Measurements from ENCODE around the gene BID. TPM values are rescaled to one million over a fixed set of nuclear protein-coding genes. Genes with fewer than 3 reads are reported as not detected.
"Not testable (repeated sequence)": the region's sequence is repeated elsewhere in the genome, so short reads cannot be mapped to it uniquely, and the experiment has no call there.

Gene BID
- total RNA-seq, 1 experiment from 2014 or later = 76.3 TPM

DNA sequence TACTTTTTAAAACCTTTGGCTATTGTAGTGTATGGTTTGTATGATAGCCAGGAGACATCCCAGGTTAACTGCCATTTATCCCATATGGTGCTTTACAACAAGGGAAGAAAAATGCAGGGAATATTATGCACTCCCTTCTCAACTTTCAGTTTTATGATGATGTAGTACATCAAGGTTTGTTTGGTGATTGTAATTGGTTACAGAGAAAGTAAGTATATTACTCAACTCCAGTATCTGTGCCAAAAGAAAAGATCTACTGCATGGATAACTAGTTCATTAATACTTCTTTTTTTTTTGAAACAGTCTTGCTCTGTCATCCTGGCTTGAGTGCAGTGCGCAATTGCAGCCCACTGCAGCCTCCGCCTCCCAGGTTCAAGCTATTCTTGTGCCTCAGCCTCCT, 70.5 kb downstream of the BID start:
- DNase-seq (ENCODE audit: low read depth) = no peak

DNA sequence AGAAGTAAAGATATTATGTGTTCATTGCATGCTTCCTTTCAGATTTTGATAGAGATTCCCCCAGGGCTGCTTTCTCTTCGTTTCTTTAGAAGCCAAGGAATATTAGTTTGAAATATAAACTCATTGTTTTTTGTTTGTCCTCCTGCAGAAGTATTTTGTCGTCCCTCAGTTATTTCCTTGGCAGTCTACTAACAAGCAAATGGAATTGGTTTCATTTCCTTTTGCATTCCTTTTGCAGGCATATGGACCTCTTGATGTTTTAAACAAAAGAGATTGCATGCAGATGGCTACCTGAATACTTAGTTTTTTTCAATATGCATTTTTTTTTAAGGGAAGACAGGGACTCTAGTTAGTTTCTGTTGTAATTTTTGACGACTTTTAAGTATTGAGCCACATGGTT, 73.5 kb downstream of the BID start:
- DNase-seq (ENCODE audit: low read depth) = no peak

DNA sequence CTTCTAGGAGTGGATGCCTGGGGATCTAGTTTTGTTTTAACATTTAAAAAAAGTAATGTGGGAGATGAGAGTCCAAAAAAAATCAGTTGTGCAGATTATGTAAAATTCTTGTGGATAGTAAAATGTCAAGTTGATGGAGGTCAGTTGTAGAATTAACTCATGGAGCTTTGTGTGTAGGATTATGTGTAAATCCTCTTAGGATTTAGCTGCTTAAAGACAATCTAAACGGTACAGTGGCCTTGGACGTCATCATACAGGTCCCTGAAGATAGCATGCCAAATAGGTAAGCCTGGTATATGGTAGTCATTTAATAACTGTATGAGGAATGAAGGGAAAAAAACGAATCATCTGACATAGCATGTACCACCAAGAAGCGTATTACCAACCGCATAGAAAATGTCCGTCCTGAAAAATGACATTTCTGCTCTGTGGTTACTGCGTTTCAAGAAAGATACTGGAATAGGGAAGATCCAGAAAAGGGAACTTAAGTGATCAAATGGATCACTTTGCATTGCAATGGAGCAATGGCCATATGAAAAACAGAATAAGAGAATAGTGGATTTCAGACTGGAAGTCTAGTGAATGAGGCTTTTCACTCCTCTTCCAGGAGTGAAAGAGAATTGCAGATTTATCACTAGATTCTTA, 74.5 kb downstream of the BID start:
- no peak for DNase-seq (ENCODE audit: low read depth)

DNA sequence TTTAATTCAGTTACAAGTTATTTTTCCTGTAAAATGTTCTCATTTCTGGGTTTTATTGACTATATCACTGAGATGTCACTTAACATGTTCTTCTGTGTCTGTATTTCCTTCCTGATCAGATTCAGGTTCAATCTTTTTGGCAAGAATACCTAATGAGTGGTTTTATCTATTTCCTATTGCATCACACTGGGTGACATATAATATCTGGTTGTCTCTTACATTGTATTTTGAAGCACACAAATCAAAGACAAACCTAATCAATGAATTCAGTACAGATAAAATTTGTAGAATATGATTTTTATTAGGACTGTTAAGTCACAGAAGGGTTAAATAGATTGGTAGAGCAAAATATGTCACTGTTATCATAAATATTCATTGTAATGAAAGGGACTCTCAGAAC, 75.3 kb downstream of the BID start:
- DNase-seq (ENCODE audit: low read depth) = no peak

DNA sequence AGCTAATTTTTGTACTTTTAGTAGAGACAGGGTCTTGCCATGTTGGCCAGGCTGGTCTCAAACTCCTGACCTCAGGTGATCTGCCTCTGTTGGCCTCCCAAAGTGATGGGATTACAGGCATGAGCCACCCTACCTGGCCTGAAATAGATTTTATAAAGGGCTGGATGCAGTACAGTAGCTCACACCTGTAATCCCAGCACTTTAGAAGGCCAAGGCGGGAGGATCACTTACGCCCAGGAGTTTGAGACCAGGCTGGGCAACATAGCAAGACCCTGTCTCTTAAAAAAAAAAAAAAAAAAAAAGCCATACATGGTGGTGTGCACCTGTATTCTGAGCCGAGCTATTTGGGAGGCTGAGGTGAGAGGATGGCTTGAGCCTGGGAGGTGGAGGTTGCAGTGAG, 76.0 kb downstream of the BID start:
- DNase-seq (ENCODE audit: low read depth) = not testable (repeated sequence)

DNA sequence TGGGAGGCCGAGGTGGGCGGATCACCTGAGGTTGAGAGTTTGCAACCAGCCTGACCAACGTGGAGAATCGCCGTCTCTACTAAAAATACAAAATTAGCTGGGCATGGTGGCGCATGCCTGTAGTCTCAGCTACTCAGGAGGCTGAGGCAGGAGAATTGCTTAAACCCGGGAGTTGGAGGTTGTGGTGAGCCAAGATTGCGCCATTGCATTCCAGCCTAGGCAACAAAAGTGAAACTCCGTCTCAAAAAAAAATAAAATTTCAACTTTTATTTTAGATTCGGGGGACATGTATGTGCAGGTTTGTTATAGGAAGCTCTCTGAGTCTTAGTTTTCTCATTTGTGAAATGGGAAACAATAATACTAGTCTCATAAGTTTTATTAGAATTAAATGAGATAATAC, 77.1 kb downstream of the BID start:
- not testable (repeated sequence) for DNase-seq (ENCODE audit: low read depth)

DNA sequence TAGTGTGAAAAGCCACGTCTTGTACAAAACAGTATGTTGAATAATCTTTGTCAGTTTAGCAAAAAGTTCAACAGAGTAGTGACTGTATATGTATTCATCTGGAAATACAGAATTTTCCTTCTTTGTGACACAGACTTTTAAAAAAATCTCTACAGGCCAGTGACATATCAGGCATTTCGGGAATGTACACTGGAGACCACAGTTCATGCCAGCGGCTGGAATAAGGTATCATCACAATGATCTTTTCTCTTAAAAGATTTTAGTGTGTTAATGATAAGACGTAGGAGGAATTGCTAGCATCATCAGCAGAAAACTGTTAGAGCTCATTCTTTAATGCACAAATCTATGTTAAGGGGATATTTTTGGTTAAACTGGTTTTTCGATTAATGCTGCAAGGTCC, 78.3 kb downstream of the BID start:
- DNase-seq (ENCODE audit: low read depth) = no peak

DNA sequence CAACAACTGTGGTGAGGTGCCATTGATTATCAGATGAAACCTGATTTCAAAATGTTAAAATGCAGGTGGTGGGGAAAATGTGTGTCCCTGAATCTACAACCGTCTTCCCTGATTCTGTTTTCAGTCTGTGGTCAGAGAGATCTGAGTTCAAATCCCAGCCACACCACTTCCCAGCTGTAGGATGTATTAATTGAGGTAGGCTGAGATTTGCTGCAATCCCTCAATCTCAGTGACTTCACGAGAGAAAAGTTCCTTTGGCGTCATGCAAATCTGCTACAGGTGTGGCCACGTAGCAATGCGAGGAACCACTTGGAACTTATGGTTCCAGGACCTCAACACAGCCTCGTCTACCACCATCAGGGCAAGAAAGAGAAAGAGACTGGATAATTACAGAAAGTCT, 79.5 kb downstream of the BID start:
- DNase-seq (ENCODE audit: low read depth) = no peak

DNA sequence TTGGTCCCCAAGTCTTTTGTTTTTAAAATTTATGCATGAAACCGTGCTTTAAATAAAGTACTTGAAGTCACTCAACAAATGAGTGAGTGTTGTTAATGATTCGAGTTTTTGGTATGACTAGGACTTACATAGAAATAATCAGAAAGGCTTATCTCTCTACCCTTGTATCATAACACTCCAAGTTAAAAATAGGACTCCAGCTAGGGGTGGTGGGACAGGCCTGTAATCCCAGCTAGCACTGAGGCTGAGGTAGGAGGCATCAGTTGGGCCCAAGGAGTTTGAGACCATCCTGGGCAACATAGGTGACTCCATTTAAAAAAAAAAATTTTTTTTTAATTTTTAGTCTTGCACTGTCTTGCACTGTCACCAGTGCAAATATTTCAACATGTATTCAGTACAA, 80.1 kb downstream of the BID start:
- no peak for DNase-seq (ENCODE audit: low read depth)

DNA sequence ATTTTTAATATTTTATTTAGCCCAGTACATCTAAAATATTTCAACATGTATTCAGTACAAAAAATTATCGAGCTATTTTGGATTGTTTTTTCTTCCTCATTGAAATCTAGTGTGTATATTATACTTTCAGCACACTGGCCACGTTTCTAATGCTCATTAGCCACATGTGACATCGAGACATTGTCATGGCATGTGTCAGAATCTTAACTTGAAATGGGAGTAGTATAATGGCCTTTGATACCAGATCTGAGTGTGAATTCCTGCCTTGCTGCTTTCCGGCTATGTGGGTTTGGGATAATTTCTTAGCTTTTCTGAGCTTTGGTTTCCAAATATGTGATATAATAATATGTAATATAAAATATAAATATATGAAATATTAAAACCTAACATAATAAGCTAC, 81.4 kb downstream of the BID start:
- DNase-seq (ENCODE audit: low read depth) = no peak

DNA sequence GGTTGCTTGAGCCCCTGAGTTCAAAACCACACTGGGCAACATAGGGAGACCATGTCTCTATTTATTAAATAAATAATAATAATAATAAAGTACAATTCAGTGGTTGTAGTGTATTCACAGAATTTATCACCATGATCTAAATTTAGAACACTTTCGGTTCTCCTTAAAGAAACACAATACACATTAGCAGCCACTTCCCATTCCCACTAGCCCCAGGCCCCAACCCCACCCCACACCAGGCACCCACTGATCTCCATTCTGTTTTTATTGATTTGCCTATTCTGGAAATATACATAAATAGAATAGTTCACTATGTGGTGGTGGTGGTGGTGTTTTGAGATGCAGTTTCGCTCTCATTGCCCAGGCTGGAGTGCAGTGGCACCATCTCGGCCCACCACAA, 90.0 kb downstream of the BID start:
- DNase-seq (ENCODE audit: low read depth) = no peak

Other genes starting within 250 kb of the BID start
- gene SLC25A18, start 211.0 kb downstream of the BID start, total RNA-seq (2014; rRNA removed; shearing (Covaris generic)) = 0.71 and 0.81 TPM in 2 replicates
- 128 and 160 TPM in 2 replicates for gene ATP6V1E1, start 145.7 kb downstream of the BID start, total RNA-seq (2014; rRNA removed; shearing (Covaris generic))
- gene BCL2L13, start 135.7 kb downstream of the BID start, total RNA-seq (2014; rRNA removed; shearing (Covaris generic)) = 49.1 and 66.7 TPM in 2 replicates